Glutamatergic neuron (in vitro differentiated cells): ENCODE results near the gene MED20. TPM values are rescaled to one million over a fixed set of nuclear protein-coding genes. Genes with fewer than 3 reads are reported as not detected.

Experiments
- DNase-seq: peaks from one replicate; pipeline ENCODE4 v3.0.0; 2022
- H3K27ac Mint-ChIP-seq: one replicate; pipeline ENCODE4 v1.8.0; 2020; ENCODE audit warnings: mild to moderate bottlenecking, mixed read lengths, inconsistent platforms; ENCODE audit not compliant: unreplicated experiment
- H3K27me3 Mint-ChIP-seq: one replicate; pipeline ENCODE4 v1.8.0; 2020; ENCODE audit warnings: mild to moderate bottlenecking, moderate library complexity, mixed read lengths, inconsistent platforms; ENCODE audit not compliant: unreplicated experiment
- H3K36me3 Mint-ChIP-seq: one replicate; pipeline ENCODE4 v1.8.0; 2020; ENCODE audit warnings: mild to moderate bottlenecking, mixed read lengths, inconsistent platforms; ENCODE audit not compliant: unreplicated experiment
- H3K4me1 Mint-ChIP-seq: one replicate; pipeline ENCODE4 v1.8.0; 2020; ENCODE audit warnings: mild to moderate bottlenecking, low read depth, mixed read lengths, inconsistent platforms; ENCODE audit not compliant: unreplicated experiment
- H3K4me3 Mint-ChIP-seq: one replicate; pipeline ENCODE4 v1.8.0; 2020; ENCODE audit warnings: mild to moderate bottlenecking, mixed read lengths, inconsistent platforms; ENCODE audit not compliant: unreplicated experiment
- H3K9me3 Mint-ChIP-seq: one replicate; pipeline ENCODE4 v1.8.0; 2020; ENCODE audit warnings: mild to moderate bottlenecking, moderate library complexity, mixed read lengths, inconsistent platforms; ENCODE audit not compliant: unreplicated experiment
- total RNA-seq: library from RNA; stranded (reverse); fragmentation: NEBNext Ultra II Directional; extraction: Animal tissue kit (Norgen Biotek cat#: 25700); gene quantifications from one replicate; pipeline ENCODE4 v1.2.1, GENCODE V29; 2021; ENCODE audit not compliant: unreplicated experiment
- TF ChIP-seq, protein P1 (sequence below): fragments of 200-600 bp; sonication (generic); IDR thresholded peaks from one replicate; pipeline ENCODE4 v1.5.0; 2021; ENCODE audit not compliant: partially characterized antibody, unreplicated experiment

Gene MED20
- total RNA-seq, 1 donor from 2014 or later = 30.9 TPM

DNA sequence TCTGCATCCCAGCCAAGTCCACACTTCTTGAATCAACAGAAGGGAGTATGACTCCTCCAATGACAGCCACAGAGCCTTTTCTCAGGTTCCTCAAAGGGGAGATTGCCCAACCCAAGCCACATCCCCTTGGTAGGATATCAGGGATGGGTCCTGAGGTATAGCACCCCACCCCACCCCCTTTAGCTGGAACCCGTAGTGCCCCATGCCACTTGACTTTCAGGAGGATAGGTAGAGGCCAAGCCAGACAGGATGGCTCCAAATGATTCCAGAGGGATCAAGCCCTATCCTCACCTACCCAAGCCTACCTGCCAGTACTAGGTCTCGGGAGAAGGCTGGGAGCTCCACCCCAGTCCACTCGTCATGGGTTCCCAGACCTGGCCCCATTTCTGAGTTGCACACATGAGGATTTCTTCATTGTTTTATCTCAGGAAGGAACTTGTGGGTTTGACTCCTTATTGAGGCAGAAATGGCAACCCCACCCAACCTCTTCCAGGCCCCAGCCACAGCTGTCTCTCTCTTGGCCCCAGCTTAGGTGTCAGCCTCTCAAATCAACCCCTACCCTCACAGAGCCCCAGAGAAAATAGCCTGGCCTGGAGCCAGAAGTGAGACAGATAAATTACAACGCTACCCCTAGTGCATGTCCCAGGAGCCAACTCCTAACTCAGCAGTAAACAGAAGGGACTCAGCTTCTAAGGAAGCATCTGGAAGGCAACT lies 17.1 kb upstream of the MED20 start:
- H3K9me3 Mint-ChIP-seq = peaks cover 17% of the 10 kb centered on the region
- H3K4me3 Mint-ChIP-seq = no peak overlapping the region
- peaks cover 41% of the 10 kb centered on the region for H3K4me1 Mint-ChIP-seq
- no peaks in the 10 kb centered on the region for H3K36me3 Mint-ChIP-seq
- peaks cover 21% of the 10 kb centered on the region for H3K27me3 Mint-ChIP-seq
- H3K27ac Mint-ChIP-seq = no peak overlapping the region
- DNase-seq = no peak
- TF ChIP-seq, protein P1, sequence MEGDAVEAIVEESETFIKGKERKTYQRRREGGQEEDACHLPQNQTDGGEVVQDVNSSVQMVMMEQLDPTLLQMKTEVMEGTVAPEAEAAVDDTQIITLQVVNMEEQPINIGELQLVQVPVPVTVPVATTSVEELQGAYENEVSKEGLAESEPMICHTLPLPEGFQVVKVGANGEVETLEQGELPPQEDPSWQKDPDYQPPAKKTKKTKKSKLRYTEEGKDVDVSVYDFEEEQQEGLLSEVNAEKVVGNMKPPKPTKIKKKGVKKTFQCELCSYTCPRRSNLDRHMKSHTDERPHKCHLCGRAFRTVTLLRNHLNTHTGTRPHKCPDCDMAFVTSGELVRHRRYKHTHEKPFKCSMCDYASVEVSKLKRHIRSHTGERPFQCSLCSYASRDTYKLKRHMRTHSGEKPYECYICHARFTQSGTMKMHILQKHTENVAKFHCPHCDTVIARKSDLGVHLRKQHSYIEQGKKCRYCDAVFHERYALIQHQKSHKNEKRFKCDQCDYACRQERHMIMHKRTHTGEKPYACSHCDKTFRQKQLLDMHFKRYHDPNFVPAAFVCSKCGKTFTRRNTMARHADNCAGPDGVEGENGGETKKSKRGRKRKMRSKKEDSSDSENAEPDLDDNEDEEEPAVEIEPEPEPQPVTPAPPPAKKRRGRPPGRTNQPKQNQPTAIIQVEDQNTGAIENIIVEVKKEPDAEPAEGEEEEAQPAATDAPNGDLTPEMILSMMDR = no peak

DNA sequence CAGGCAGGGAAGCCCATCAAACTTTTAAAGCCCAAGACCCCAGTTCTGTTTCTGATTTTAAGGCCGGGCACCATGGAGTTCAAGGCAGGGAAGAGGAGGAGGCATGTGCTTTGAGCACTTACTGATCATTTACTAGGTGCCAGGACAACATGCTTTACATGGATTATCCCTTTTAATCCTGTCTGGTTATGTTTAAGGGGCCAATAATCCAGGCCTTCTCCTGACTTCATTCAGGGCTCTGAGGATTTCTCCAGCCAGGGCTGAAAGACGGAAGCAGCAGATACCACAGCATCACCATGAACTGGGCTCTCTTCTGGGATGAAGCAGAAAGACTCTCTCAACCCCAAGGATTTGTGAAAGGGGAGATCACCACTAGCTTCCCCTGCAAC lies 16.5 kb upstream of the MED20 start:
- no peaks in the 10 kb centered on the region for H3K36me3 Mint-ChIP-seq
- peaks cover 24% of the 10 kb centered on the region for H3K27me3 Mint-ChIP-seq
- no peak for DNase-seq
- no peak overlapping the region for H3K27ac Mint-ChIP-seq
- TF ChIP-seq, protein P1 = no peak
- peaks cover 17% of the 10 kb centered on the region for H3K9me3 Mint-ChIP-seq
- H3K4me3 Mint-ChIP-seq = no peak overlapping the region
- peaks cover 41% of the 10 kb centered on the region for H3K4me1 Mint-ChIP-seq

DNA sequence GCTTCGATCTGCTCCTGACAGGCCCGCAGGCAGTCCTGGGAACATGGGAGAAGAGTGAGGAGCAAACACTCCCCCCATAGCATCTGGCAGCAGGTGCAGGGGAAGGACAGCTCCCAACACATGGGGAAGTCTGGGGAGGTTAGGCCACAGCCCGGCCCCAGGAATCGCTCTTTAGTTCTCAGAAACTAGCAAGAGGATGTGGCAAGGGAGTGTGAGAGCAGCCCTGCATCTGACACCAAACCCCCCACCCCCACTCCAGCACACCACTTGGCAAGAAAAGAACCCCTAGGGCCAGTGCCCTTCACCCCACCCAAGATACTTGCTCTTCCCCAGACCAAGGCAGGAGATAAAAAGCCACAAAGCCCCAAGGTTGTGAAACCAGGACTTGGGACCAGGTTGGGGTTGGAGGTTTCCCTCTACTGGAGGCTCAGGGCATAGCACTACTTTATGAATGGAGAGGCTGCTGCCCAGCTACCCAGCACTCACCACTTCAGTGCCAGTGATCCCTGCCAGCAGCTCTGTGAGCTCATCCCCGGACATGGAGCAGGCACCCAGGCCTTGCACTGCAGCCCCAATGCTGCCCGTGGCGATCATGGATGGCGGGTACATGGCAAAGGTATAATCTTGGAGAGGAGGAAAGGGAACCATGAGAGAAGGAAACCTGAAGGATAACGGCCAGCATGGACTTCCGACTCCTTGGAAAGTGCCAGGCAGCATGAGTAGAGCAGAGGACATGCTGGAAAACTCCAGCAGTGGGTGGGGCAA lies 15.3 kb upstream of the MED20 start:
- TF ChIP-seq, protein P1 = peak; percentile 85
- H3K36me3 Mint-ChIP-seq = no peaks in the 10 kb centered on the region
- H3K27ac Mint-ChIP-seq = peak overlapping the region; percentile 96
- H3K9me3 Mint-ChIP-seq = peaks cover 12% of the 10 kb centered on the region
- H3K4me3 Mint-ChIP-seq = peak overlapping the region; percentile 61
- peak; percentile 65 for DNase-seq
- peaks cover 23% of the 10 kb centered on the region for H3K27me3 Mint-ChIP-seq
- peaks cover 37% of the 10 kb centered on the region for H3K4me1 Mint-ChIP-seq

- peaks cover 37% of the 10 kb centered on the region for H3K4me1 Mint-ChIP-seq
- H3K4me3 Mint-ChIP-seq = peak overlapping the region; percentile 61
- peaks cover 23% of the 10 kb centered on the region for H3K27me3 Mint-ChIP-seq
- no peak for DNase-seq
- TF ChIP-seq, protein P1 = no peak
- peaks cover 14% of the 10 kb centered on the region for H3K9me3 Mint-ChIP-seq
- H3K27ac Mint-ChIP-seq = peak overlapping the region; percentile 96
- no peaks in the 10 kb centered on the region for H3K36me3 Mint-ChIP-seq
Measured at GRCh38 chr6:41935685-41936072, 14.7 kb upstream of the MED20 start.

DNA sequence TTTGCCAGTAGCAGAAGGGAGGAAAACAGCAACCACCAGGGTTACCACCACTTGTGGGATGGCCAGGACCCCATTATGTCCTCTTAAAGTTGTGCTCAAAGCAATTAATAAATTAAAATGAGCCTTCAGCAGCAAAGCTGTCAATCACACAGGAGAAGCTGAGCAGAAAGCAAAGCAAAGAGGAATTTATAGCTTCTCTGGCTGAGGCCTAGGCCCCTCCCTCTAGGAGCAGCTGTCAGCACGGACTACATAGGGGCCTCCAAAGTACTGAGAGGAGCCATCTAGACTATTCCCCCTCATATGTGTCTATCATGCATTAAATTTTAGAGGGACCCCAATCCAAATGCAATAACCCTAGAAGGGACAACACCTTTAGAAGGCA lies 14.2 kb upstream of the MED20 start:
- Mint-ChIP-seq H3K27ac (peak overlapping the region; percentile 96), H3K9me3 (peaks cover 13% of the 10 kb centered on the region), H3K4me1 (peaks cover 36% of the 10 kb centered on the region), H3K27me3 (peaks cover 22% of the 10 kb centered on the region), H3K36me3 (no peaks in the 10 kb centered on the region), H3K4me3 (no peak overlapping the region)
- no peak for DNase-seq
- TF ChIP-seq, protein P1 = no peak
